Adrenal gland (tissue), 19 donors: Measurements from ENCODE around the gene OR4E1. TPM values are rescaled to one million over a fixed set of nuclear protein-coding genes. Genes with fewer than 3 reads are reported as not detected.

ENCODE experiments used
- DNase-seq, 7 donors: peaks; one replicate each; pipeline ENCODE4 v3.0.0-alpha.2; 2019 to 2020
- H3K27ac ChIP-seq, 5 donors: fragments of 200-600 bp; sonication (generic) in 4 of 5; 1 replicate in 3 of 5; 2 replicates in 2 of 5; pipeline versions ENCODE4 v1.5.1 to v1.8.0; 2016 to 2020; ENCODE audit warnings: mild to moderate bottlenecking in 1 of 5
- H3K27me3 ChIP-seq: fragments of 200-600 bp; 2 replicates; pipeline ENCODE4 v1.8.0; 2021
- H3K36me3 ChIP-seq, 2 donors: fragments of 200-600 bp; replicated peaks in 1 of 2; 1 replicate in 1 of 2; 2 replicates in 1 of 2; pipeline versions ENCODE4 v1.5.1 to v1.8.0; 2018 to 2022
- H3K4me1 ChIP-seq, 2 donors: fragments of 200-600 bp; replicated peaks in 1 of 2; 1 replicate in 1 of 2; 2 replicates in 1 of 2; pipeline versions ENCODE4 v1.5.1 to v1.8.0; 2018 to 2021
- H3K4me3 ChIP-seq, 4 donors: fragments of 200-600 bp; sonication (generic) in 3 of 4; one replicate each; pipeline ENCODE4 v1.5.1; 2016 to 2018
- H3K9me3 ChIP-seq, 3 donors: fragments of 200-600 bp; sonication (generic) in 1 of 3; replicated peaks in 1 of 3; 1 replicate in 2 of 3; 2 replicates in 1 of 3; pipeline versions ENCODE4 v1.5.1 to v1.8.0; 2016 to 2021
- POLR2A ChIP-seq, 2 donors: fragments of 450-650 bp; IDR thresholded peaks; one replicate each; pipeline ENCODE4 v1.6.1; 2017; ENCODE audit warnings: antibody characterized with exemption in 2 of 2, mild to moderate bottlenecking in 2 of 2, moderate library complexity in 1 of 2
- WGBS, 4 donors: extraction: QIAGEN DNeasy Blood & Tissue Kit in 2 of 4; methylation state at CpG; one replicate each; pipeline versions ENCODE4 v1.1.5 to v1.1.7; 2013 to 2017; 5-methylcytosine and 5-hydroxymethylcytosine counted together
- intact Hi-C, 2 donors: fragments of 100-400 bp; cut with DNase I; formaldehyde crosslinking; loops; one replicate each; pipeline versions ENCODE4 v1.14.1 to v1.15.0; 2022 to 2023
- long read RNA-seq, 10 donors: library from polyadenylated mRNA in 3 of 10; unstranded in 2 of 10; stranded (forward) in 1 of 10; transcript quantifications; one replicate each; pipeline ENCODE4 v2.0.0 and lab custom pipeline, GENCODE V29; 2021 to 2026
- polyA plus RNA-seq, 3 donors: library from polyadenylated mRNA; stranded (reverse); fragments of 200-250 nt in 2 of 3; fragments of 350-450 nt in 1 of 3; fragmentation: Illumina TruSeq in 1 of 3; extraction: RNeasy Lipid Tissue Mini Kit (QIAGEN cat#74804) in 1 of 3; gene quantifications; one replicate each; pipeline ENCODE4 v1.2.3, GENCODE V29; 2013 to 2014
- total RNA-seq, 9 donors: library from RNA; depleted of rRNA in 4 of 9; stranded (reverse); fragments of >200 nt in 4 of 9; fragments of 120-200 nt in 1 of 9; fragmentation: NEBNext Ultra II Directional in 1 of 9; extraction: Animal tissue kit (Norgen Biotek cat#: 25700) in 1 of 9; gene quantifications; one replicate each; pipeline versions ENCODE4 v1.1.0 to v1.2.4, GENCODE V29; 2013 to 2023
- TF ChIP-seq, protein P1 (sequence below), 6 experiments: fragments of 450-650 bp in 4 of 6; fragments of 200-600 bp in 2 of 6; sonication (generic) in 1 of 6; IDR thresholded peaks; 1 replicate in 5 of 6; 2 replicates in 1 of 6; pipeline versions ENCODE4 v1.5.1 to v1.8.0; 2016 to 2021; ENCODE audit warnings: antibody characterized with exemption in 6 of 6, mild to moderate bottlenecking in 2 of 6, moderate library complexity in 1 of 6
- donor health status: healthy with polysubstance abuse.
- donor health status: Bipolar disorder and iron deficiency.
- donor health status: DM: yes; HTN: yes; CAD: no.
- donor health status: DM: no; HTN: no; CAD: no.
- donor health status: DM: no; HTN: no; CAD: no.
- donor health status: DM: yes; HTN: yes; CAD: no.

The OR4E1 gene, protein sequence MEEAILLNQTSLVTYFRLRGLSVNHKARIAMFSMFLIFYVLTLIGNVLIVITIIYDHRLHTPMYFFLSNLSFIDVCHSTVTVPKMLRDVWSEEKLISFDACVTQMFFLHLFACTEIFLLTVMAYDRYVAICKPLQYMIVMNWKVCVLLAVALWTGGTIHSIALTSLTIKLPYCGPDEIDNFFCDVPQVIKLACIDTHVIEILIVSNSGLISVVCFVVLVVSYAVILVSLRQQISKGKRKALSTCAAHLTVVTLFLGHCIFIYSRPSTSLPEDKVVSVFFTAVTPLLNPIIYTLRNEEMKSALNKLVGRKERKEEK
- not detected for total RNA-seq
- not detected for polyA plus RNA-seq
- long read RNA-seq, donor 1, result 0 reads
- long read RNA-seq, donor 2, result 0 reads
- long read RNA-seq, donor 3, result 0 reads
- long read RNA-seq, donor 4, result 0 reads
- long read RNA-seq, donor 5, result 0 reads
- long read RNA-seq, donor 6, result 0 reads
- long read RNA-seq, donor 7, result 0 reads
- long read RNA-seq, donor 8, result 0 reads
- long read RNA-seq, donor 9, result 0 reads
- long read RNA-seq, donor 10, result 0 reads

DNA sequence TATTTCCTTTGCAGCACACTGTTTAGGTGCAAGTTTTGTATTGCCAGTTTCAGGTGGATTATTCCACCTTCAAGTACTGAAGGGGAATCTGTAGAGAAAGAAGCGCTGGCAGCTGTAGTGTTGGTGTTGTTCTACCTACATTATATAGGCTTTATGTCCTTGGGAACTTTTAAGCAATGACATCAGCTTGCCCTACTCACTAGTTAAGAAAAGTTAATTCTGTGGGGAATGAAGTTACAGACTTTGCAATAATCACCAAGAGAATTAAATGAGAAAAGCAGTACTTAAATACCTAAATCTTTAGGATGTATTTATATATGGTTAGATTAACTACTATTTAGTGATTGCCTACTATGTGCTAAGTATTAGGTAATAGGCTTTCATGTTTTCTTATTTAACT is at the start of gene OR4E1:
TSS of gene OR4E1 (minus strand) at position 101 of the 400 bp plus-strand sequence. CDS start 2,883 bp downstream, outside the sequence.
- no peak for DNase-seq
- 81 to 100% (median 85%) methylated on average over 1 of the region's 1 CpG for WGBS, 4 donors
- intact Hi-C loops, result no loop called here
- Histone ChIP-seq H3K9me3 (no peaks in the 10 kb centered on the region), H3K27ac (no peak within 1 kb of the TSS), H3K4me3 (no peak within 1 kb of the TSS), H3K36me3 (no peaks in the 10 kb centered on the region), H3K4me1 (no peaks in the 10 kb centered on the region), H3K27me3 (no peaks in the 10 kb centered on the region)
- no peak for TF ChIP-seq POLR2A (IDR thresholded peaks at IDR 0.05)
- TF ChIP-seq, protein P1, sequence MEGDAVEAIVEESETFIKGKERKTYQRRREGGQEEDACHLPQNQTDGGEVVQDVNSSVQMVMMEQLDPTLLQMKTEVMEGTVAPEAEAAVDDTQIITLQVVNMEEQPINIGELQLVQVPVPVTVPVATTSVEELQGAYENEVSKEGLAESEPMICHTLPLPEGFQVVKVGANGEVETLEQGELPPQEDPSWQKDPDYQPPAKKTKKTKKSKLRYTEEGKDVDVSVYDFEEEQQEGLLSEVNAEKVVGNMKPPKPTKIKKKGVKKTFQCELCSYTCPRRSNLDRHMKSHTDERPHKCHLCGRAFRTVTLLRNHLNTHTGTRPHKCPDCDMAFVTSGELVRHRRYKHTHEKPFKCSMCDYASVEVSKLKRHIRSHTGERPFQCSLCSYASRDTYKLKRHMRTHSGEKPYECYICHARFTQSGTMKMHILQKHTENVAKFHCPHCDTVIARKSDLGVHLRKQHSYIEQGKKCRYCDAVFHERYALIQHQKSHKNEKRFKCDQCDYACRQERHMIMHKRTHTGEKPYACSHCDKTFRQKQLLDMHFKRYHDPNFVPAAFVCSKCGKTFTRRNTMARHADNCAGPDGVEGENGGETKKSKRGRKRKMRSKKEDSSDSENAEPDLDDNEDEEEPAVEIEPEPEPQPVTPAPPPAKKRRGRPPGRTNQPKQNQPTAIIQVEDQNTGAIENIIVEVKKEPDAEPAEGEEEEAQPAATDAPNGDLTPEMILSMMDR (IDR thresholded peaks at IDR 0.05), result no peak

DNA sequence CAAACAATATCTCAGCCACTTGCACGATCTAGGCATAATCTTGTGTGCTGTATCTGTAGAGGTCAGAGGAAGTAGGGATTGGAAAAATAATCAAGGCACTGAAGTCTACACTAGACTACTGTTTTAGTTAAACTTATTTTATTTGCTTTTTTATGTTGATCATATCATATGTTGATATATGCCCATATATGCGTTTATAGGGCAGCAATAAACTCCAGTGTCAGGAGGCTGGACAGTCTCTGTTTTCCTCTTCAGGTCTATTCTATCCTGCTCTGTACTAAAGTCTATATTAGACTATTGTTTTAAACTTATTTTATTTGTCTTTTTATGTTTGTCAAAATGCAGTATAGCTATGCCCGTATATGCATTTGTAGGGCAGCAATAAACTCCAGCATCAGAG is 47.9 kb upstream of the OR4E1 start:
- Histone ChIP-seq H3K9me3 (no peaks in the 10 kb centered on the region), H3K27ac (no peak overlapping the region), H3K27me3 (no peaks in the 10 kb centered on the region), H3K36me3 (no peaks in the 10 kb centered on the region), H3K4me1 (no peaks in the 10 kb centered on the region), H3K4me3 (no peak overlapping the region)
- TF ChIP-seq, protein P1 (IDR thresholded peaks at IDR 0.05), result no peak
- no peak for TF ChIP-seq POLR2A (IDR thresholded peaks at IDR 0.05)
- 65 to 73% (median 68%) methylated on average over 3 of the region's 3 CpGs for WGBS, 4 donors
- no peak for DNase-seq
- intact Hi-C loops, result no loop called here

DNA sequence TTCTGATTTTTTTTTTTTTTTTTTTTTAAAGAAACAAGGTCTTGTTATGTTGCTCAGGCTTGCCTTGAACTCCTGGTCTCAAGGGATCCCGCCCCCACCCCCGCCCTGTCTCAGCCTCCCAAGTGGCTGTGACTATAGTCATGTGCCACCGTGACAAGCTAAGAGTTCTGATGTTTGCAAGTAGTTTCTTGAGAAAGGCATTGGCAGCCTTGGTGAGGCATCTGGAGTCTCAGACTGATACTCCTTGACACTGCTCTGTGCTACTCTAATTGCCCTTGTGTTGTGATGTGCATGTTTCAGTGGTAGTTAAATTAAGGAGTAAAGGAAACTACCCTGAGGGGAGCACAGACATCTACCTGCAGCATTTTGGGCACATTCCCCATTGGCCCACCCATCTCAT is 46.2 kb upstream of the OR4E1 start:
- H3K4me1 ChIP-seq, result no peaks in the 10 kb centered on the region
- intact Hi-C loops, result no loop called here
- H3K4me3 ChIP-seq, result no peak overlapping the region
- no peaks in the 10 kb centered on the region for H3K36me3 ChIP-seq
- TF ChIP-seq, protein P1 (IDR thresholded peaks at IDR 0.05), result no peak
- TF ChIP-seq POLR2A (IDR thresholded peaks at IDR 0.05), result no peak
- H3K9me3 ChIP-seq, result no peaks in the 10 kb centered on the region
- no peak for DNase-seq
- no peaks in the 10 kb centered on the region for H3K27me3 ChIP-seq
- 61 to 76% (median 67%) methylated on average over 3 of the region's 3 CpGs for WGBS, 4 donors
- H3K27ac ChIP-seq, result no peak overlapping the region

DNA sequence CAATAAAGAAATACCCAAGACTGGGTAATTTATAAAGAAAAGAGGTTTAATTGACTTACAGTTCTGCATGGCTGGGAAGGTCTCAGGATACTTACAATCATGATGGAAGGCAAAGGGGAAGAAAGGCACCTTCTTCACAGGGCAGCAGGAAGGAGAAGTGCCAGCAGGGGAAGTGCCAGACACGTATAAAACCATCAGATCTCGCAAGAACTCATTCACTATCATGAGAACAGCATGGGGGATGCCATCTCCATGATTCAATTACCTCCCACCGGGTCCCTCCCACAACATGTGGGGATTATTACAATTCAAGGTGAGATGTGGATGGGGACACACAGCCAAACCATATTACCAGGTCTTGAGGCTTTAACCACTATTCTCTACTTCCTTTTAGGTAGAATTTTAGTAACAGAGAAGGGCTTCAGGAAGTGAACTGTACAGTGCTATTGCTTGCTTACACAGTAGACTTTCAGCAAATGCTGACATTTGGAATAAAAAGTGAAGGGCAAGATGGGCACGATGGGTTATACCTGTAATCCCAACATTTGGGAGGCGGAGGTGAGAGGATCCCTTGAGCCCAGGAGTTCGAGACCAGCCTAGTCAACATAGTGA is 40.8 kb upstream of the OR4E1 start:
- H3K4me3 ChIP-seq, result no peak overlapping the region
- intact Hi-C loops, result no loop called here
- H3K27me3 ChIP-seq, result no peaks in the 10 kb centered on the region
- no peak for TF ChIP-seq POLR2A (IDR thresholded peaks at IDR 0.05)
- TF ChIP-seq, protein P1 (IDR thresholded peaks at IDR 0.05), result no peak
- no peak for DNase-seq
- H3K27ac ChIP-seq, result no peak overlapping the region
- no peaks in the 10 kb centered on the region for H3K36me3 ChIP-seq
- H3K9me3 ChIP-seq, result no peaks in the 10 kb centered on the region
- 56 to 73% (median 62%) methylated on average over 6 of the region's 6 CpGs for WGBS, 4 donors
- no peaks in the 10 kb centered on the region for H3K4me1 ChIP-seq
